ENCODE data around the gene EEF1G. TPM values are rescaled to one million over a fixed set of nuclear protein-coding genes. Genes with fewer than 3 reads are reported as not detected.

Gene EEF1G
- total RNA-seq, 1 experiment from 2014 or later = 1,667 TPM

DNA sequence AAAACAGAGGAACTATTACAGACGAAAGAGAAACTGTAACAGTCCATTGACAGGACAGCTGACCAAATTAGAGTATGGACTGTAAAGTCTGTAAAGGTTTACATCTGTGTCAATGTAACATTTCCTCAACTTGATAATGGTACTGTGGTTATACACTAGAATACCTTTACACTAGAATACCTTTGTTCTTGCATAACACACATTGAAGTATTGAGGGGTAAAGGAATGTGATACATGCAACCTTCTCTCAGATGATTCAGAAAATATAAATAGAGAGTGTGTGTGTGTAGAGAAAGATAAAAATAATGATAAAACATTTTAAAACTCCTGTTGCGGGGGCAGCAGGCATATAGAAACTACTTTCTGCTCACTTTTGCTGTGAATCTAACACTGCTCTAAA, 5.6 kb upstream of the EEF1G start:
- Mint-ChIP-seq H3K9me3 (no peaks in the 10 kb centered on the region), H3K27ac (no peak overlapping the region), H3K27me3 (ENCODE audit: low read depth) (no peaks in the 10 kb centered on the region), H3K4me1 (peaks cover 10% of the 10 kb centered on the region), H3K36me3 (peaks cover 41% of the 10 kb centered on the region), H3K4me3 (no peak overlapping the region)
- DNase-seq (ENCODE audit: low spot score) = no peak
- CTCF ChIA-PET = interaction anchor here (1.3 kb wide), 1 partner anchor 32 kb away, joined by 3 read pairs; no protein-coding TSS in a partner anchor
- TF ChIP-seq, protein P1, sequence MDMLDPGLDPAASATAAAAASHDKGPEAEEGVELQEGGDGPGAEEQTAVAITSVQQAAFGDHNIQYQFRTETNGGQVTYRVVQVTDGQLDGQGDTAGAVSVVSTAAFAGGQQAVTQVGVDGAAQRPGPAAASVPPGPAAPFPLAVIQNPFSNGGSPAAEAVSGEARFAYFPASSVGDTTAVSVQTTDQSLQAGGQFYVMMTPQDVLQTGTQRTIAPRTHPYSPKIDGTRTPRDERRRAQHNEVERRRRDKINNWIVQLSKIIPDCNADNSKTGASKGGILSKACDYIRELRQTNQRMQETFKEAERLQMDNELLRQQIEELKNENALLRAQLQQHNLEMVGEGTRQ (CRISPR knock-in tag; IDR thresholded peaks at IDR 0.05) = no peak
- POLR2A ChIA-PET = no interaction called here
- no peak for ATAC-seq

DNA sequence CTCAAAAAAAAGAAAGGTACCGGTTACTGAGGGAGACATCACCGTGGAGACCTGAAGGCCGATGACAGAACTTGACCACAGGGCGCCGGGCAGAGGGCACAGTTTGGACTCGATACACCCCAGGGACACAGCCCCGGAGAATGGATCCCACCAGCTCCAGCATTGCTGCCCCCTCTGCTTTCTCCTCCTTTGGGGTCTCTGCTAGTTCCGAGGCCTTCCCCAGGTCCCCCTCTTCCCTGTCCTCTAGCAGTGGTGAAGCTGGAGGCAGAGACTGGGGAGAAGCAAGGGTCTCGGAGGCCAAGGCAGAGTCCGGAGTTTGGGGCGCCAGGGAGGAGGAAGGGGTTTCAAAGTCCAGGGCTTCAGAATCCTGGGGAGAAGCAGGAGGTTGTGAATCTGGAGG, 4.8 kb upstream of the EEF1G start:
- no peak for DNase-seq (ENCODE audit: low spot score)
- Mint-ChIP-seq H3K4me1 (peaks cover 10% of the 10 kb centered on the region), H3K27ac (no peak overlapping the region), H3K36me3 (peaks cover 36% of the 10 kb centered on the region), H3K9me3 (no peaks in the 10 kb centered on the region), H3K27me3 (ENCODE audit: low read depth) (no peaks in the 10 kb centered on the region), H3K4me3 (no peak overlapping the region)
- POLR2A ChIA-PET = no interaction called here
- no peak for ATAC-seq
- CTCF ChIA-PET = interaction anchor here (0.5 to 1.3 kb wide), 3 partner anchors 21 to 196 kb away, joined by 3 read pairs; no protein-coding TSS in a partner anchor
- TF ChIP-seq, protein P2, sequence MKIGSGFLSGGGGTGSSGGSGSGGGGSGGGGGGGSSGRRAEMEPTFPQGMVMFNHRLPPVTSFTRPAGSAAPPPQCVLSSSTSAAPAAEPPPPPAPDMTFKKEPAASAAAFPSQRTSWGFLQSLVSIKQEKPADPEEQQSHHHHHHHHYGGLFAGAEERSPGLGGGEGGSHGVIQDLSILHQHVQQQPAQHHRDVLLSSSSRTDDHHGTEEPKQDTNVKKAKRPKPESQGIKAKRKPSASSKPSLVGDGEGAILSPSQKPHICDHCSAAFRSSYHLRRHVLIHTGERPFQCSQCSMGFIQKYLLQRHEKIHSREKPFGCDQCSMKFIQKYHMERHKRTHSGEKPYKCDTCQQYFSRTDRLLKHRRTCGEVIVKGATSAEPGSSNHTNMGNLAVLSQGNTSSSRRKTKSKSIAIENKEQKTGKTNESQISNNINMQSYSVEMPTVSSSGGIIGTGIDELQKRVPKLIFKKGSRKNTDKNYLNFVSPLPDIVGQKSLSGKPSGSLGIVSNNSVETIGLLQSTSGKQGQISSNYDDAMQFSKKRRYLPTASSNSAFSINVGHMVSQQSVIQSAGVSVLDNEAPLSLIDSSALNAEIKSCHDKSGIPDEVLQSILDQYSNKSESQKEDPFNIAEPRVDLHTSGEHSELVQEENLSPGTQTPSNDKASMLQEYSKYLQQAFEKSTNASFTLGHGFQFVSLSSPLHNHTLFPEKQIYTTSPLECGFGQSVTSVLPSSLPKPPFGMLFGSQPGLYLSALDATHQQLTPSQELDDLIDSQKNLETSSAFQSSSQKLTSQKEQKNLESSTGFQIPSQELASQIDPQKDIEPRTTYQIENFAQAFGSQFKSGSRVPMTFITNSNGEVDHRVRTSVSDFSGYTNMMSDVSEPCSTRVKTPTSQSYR (CRISPR knock-in tag; IDR thresholded peaks at IDR 0.05) = no peak
- TF ChIP-seq E2F4 (CRISPR knock-in tag; IDR thresholded peaks at IDR 0.05; ENCODE audit: borderline replicate concordance, low read depth) (no peak), ZNF138 (CRISPR knock-in tag; conservative IDR thresholded peaks at IDR 0.05) (no peak), RELA (CRISPR knock-in tag; IDR thresholded peaks at IDR 0.05; ENCODE audit: borderline replicate concordance) (no peak), CBFB (CRISPR knock-in tag; IDR thresholded peaks at IDR 0.05; ENCODE audit: low read depth) (no peak), SMAD3 (CRISPR knock-in tag; IDR thresholded peaks at IDR 0.05; ENCODE audit: borderline replicate concordance) (no peak), ZBTB43 (CRISPR knock-in tag; IDR thresholded peaks at IDR 0.05) (no peak), GTF2I (CRISPR knock-in tag; conservative IDR thresholded peaks at IDR 0.05) (no peak), TCF7 (CRISPR knock-in tag; IDR thresholded peaks at IDR 0.05; ENCODE audit: low read depth) (no peak), ZNF532 (CRISPR knock-in tag; IDR thresholded peaks at IDR 0.05; ENCODE audit: borderline replicate concordance) (no peak), ZNF121 (CRISPR knock-in tag; IDR thresholded peaks at IDR 0.05) (no peak), KAT7 (CRISPR knock-in tag; IDR thresholded peaks at IDR 0.05; ENCODE audit: borderline replicate concordance) (no peak), SMAD4 (CRISPR knock-in tag; IDR thresholded peaks at IDR 0.05) (no peak), NFYB (CRISPR knock-in tag; conservative IDR thresholded peaks at IDR 0.05; ENCODE audit: low read depth) (no peak), EMX1 (CRISPR knock-in tag; IDR thresholded peaks at IDR 0.05) (no peak), AFF4 (CRISPR knock-in tag; IDR thresholded peaks at IDR 0.05; ENCODE audit: borderline replicate concordance) (no peak)
- TF ChIP-seq, protein P3, sequence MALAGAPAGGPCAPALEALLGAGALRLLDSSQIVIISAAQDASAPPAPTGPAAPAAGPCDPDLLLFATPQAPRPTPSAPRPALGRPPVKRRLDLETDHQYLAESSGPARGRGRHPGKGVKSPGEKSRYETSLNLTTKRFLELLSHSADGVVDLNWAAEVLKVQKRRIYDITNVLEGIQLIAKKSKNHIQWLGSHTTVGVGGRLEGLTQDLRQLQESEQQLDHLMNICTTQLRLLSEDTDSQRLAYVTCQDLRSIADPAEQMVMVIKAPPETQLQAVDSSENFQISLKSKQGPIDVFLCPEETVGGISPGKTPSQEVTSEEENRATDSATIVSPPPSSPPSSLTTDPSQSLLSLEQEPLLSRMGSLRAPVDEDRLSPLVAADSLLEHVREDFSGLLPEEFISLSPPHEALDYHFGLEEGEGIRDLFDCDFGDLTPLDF (CRISPR knock-in tag; IDR thresholded peaks at IDR 0.05) = no peak

All from WTC11 (cell line).